GM12878 (cell line): ENCODE results near the gene TRAPPC2. TPM values are rescaled to one million over a fixed set of nuclear protein-coding genes. Genes with fewer than 3 reads are reported as not detected.

ENCODE experiments used
- BCL3 ChIP-seq: IDR thresholded peaks from 2 replicates; pipeline ENCODE4 v1.6.1; 2011; ENCODE audit warnings: borderline replicate concordance, low read depth, mild to moderate bottlenecking, moderate library complexity, low read length; ENCODE audit not compliant: insufficient read depth, poor library complexity, severe bottlenecking
- CBX3 ChIP-seq: fragments of 200-600 bp; sonication (generic); IDR thresholded peaks from 2 replicates; pipeline ENCODE4 v1.6.1; 2016; ENCODE audit warnings: low read depth, borderline replicate concordance
- CUX1 ChIP-seq: IDR thresholded peaks from 2 replicates; pipeline ENCODE4 v1.6.1; 2012; ENCODE audit warnings: improper control_type of control experiment, low read depth, low read length; ENCODE audit not compliant: insufficient replicate concordance
- E2F8 ChIP-seq: fragments of 450-650 bp; IDR thresholded peaks from 2 replicates; pipeline ENCODE4 v1.6.1; 2018; ENCODE audit warnings: mild to moderate bottlenecking, low read depth, moderate library complexity; ENCODE audit not compliant: partially characterized antibody
- HCFC1 ChIP-seq: fragments of 150-350 bp; IDR thresholded peaks from 2 replicates; pipeline ENCODE4 v1.6.1; 2014; ENCODE audit warnings: low read length
- MAX ChIP-seq: IDR thresholded peaks from 2 replicates; pipeline ENCODE4 v1.6.1; 2012; ENCODE audit warnings: low read depth, low read length, improper control_type of control experiment
- SP1 ChIP-seq: IDR thresholded peaks from one replicate; pipeline ENCODE4 v1.6.1; 2011; ENCODE audit warnings: low read depth, low read length
- SUZ12 ChIP-seq: fragments of 200-600 bp; sonication (generic); IDR thresholded peaks from one replicate; pipeline ENCODE4 v1.6.1; 2018; ENCODE audit warnings: antibody characterized with exemption, mild to moderate bottlenecking; ENCODE audit not compliant: unreplicated experiment
- ZNF217 ChIP-seq: fragments of 450-650 bp; IDR thresholded peaks from 2 replicates; pipeline ENCODE4 v1.6.1; 2017; ENCODE audit warnings: antibody characterized with exemption, mild to moderate bottlenecking
- polyA plus RNA-seq, 11 experiments: library from polyadenylated mRNA; depleted of rRNA in 4 of 11; unstranded in 6 of 11; stranded (reverse) in 5 of 11; fragments of >200 nt; fragmentation: Nextera tagmentation in 4 of 11; fragmentation: Illumina TruSeq in 1 of 11; extraction: Ambion mirVana in 4 of 11; extraction: Trizol in 1 of 11; gene quantifications; 1 replicate in 1 of 11; 2 replicates in 10 of 11; pipeline versions ENCODE4 v1.2.1 to v1.2.3, GENCODE V29; 2011 to 2016; ENCODE audit warnings: inconsistent platforms in 2 of 11, missing spikeins in 2 of 11, low read depth in 1 of 11
- total RNA-seq, 4 experiments: library from RNA; depleted of rRNA in 3 of 4; stranded (reverse); fragments of >200 nt in 3 of 4; fragmentation: Illumina TruSeq in 1 of 4; extraction: Trizol in 1 of 4; gene quantifications; 2 replicates each; pipeline versions ENCODE4 v1.2.1 to v1.2.3, GENCODE V29; 2013 to 2021
- TF ChIP-seq, protein P1 (sequence below): IDR thresholded peaks from 2 replicates; pipeline ENCODE4 v1.6.1; 2012; ENCODE audit warnings: low read depth, low read length, improper control_type of control experiment
- TF ChIP-seq, protein P2 (sequence below): fragments of 450-650 bp; IDR thresholded peaks from 2 replicates; pipeline ENCODE4 v1.6.1; 2017; ENCODE audit warnings: antibody characterized with exemption, mild to moderate bottlenecking, moderate library complexity

TRAPPC2 gene
- total and polyA plus RNA-seq, 10 of the 15 experiments (the other 5 are each of a cell fraction or from before 2014, with no cell fraction given), result 12.4 to 28.4 (median 21.3) TPM

DNA sequence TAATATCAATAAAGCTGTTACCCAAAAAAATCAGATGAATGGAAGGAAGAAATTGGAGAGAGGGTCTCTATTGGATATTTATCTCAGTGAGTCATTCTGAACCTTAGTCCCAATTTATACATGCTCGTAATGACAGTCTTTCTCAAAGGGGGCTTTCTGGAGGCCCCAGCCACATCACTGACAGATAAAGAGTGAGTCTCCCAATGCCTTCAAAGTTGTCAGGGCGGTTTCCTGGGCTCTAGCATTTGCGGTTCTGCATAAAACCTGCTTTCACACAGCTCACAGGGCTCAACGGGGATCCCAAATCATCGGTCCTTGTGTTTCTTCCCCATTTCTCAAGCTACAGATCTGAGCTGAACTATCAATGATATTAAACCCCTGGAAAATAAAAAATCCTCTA lies 64.2 kb downstream of the TRAPPC2 start (continued):
- TF ChIP-seq BCL3, result peak; percentile 65
- no peak for TF ChIP-seq E2F8
- no peak for TF ChIP-seq ZNF217
- no peak for TF ChIP-seq MAX
- no peak for TF ChIP-seq CBX3
- no peak for TF ChIP-seq SUZ12
- TF ChIP-seq SP1, result no peak
- no peak for TF ChIP-seq CUX1
- TF ChIP-seq, protein P1, sequence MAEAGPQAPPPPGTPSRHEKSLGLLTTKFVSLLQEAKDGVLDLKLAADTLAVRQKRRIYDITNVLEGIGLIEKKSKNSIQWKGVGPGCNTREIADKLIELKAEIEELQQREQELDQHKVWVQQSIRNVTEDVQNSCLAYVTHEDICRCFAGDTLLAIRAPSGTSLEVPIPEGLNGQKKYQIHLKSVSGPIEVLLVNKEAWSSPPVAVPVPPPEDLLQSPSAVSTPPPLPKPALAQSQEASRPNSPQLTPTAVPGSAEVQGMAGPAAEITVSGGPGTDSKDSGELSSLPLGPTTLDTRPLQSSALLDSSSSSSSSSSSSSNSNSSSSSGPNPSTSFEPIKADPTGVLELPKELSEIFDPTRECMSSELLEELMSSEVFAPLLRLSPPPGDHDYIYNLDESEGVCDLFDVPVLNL, result no peak
- TF ChIP-seq HCFC1, result no peak
- TF ChIP-seq, protein P2, sequence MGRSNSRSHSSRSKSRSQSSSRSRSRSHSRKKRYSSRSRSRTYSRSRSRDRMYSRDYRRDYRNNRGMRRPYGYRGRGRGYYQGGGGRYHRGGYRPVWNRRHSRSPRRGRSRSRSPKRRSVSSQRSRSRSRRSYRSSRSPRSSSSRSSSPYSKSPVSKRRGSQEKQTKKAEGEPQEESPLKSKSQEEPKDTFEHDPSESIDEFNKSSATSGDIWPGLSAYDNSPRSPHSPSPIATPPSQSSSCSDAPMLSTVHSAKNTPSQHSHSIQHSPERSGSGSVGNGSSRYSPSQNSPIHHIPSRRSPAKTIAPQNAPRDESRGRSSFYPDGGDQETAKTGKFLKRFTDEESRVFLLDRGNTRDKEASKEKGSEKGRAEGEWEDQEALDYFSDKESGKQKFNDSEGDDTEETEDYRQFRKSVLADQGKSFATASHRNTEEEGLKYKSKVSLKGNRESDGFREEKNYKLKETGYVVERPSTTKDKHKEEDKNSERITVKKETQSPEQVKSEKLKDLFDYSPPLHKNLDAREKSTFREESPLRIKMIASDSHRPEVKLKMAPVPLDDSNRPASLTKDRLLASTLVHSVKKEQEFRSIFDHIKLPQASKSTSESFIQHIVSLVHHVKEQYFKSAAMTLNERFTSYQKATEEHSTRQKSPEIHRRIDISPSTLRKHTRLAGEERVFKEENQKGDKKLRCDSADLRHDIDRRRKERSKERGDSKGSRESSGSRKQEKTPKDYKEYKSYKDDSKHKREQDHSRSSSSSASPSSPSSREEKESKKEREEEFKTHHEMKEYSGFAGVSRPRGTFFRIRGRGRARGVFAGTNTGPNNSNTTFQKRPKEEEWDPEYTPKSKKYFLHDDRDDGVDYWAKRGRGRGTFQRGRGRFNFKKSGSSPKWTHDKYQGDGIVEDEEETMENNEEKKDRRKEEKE, result no peak
- TF ChIP-seq, all 136 proteins: peak for 18
